SK-N-SH (cell line): Measurements from ENCODE around the gene ETV6. TPM values are rescaled to one million over a fixed set of nuclear protein-coding genes. Genes with fewer than 3 reads are reported as not detected.

Experiments used
- CTCF ChIA-PET: fragments of 300-600, 350-600 bp; formaldehyde crosslinking; extraction: SDS; loops from one replicate; lab custom pipeline; 2021; lab: Yijun Ruan, JAX
- POLR2A ChIA-PET: fragments of 350-600 bp; sonication (Branson Sonifier 250); formaldehyde crosslinking; extraction: SDS; loops from one replicate; lab custom pipeline; 2020; ENCODE audit warnings: antibody characterized with exemption, inconsistent platforms; lab: Yijun Ruan, JAX
- DNase-seq: peaks from one replicate; pipeline ENCODE4 v3.0.0; 2012
- H2AFZ ChIP-seq: fragments of 200-600 bp; sonication (generic); 2 replicates; pipeline ENCODE4 v1.8.1; 2016; ENCODE audit warnings: antibody characterized with exemption, mild to moderate bottlenecking, low read depth
- H3F3A ChIP-seq: fragments of 200-600 bp; sonication (generic); replicated peaks from 2 replicates; pipeline ENCODE3; 2016; ENCODE audit warnings: antibody characterized with exemption, mild to moderate bottlenecking; ENCODE audit not compliant: insufficient read depth
- H3K27ac ChIP-seq, 2 experiments: fragments of 200-500 bp in 1 of 2; fragments of 200-600 bp in 1 of 2; sonication (Bioruptor generic) in 1 of 2; sonication (generic), shearing (Covaris generic) in 1 of 2; 2 replicates each; pipeline versions ENCODE4 v1.5.1 to v1.6.1; 2014 to 2016; ENCODE audit warnings: low read depth in 2 of 2, inconsistent platforms in 1 of 2, low read length in 1 of 2, mild to moderate bottlenecking in 1 of 2, mixed read lengths in 1 of 2
- H3K27me3 ChIP-seq: fragments of 200-600 bp; sonication (generic), shearing (Covaris generic); 2 replicates; pipeline ENCODE4 v1.6.1; 2016; ENCODE audit warnings: mixed run types; ENCODE audit not compliant: insufficient read depth
- H3K36me3 ChIP-seq, 2 experiments: fragments of 200-500 bp in 1 of 2; fragments of 200-600 bp in 1 of 2; sonication (Bioruptor generic) in 1 of 2; sonication (generic) in 1 of 2; replicated peaks in 1 of 2; 2 replicates each; pipeline versions ENCODE3 to v1.5.1; 2014 to 2016; ENCODE audit warnings: low read length in 1 of 2, mild to moderate bottlenecking in 1 of 2; ENCODE audit not compliant: insufficient read depth in 2 of 2, control insufficient read depth in 1 of 2
- H3K4me1 ChIP-seq, 2 experiments: fragments of 200-500 bp in 1 of 2; fragments of 200-600 bp in 1 of 2; sonication (Bioruptor generic) in 1 of 2; sonication (generic), shearing (Covaris generic) in 1 of 2; 2 replicates each; pipeline versions ENCODE4 v1.5.1 to v1.6.1; 2014 to 2016; ENCODE audit warnings: low read depth in 1 of 2, low read length in 1 of 2, mixed run types in 1 of 2; ENCODE audit not compliant: insufficient read depth in 2 of 2, control insufficient read depth in 1 of 2
- H3K4me2 ChIP-seq: fragments of 200-600 bp; sonication (generic), shearing (Covaris generic); 2 replicates; pipeline ENCODE4 v1.6.1; 2017; ENCODE audit warnings: mixed run types
- H3K4me3 ChIP-seq, 2 experiments: fragments of 200-500 bp in 1 of 2; fragments of 200-600 bp in 1 of 2; sonication (Bioruptor generic) in 1 of 2; sonication (generic), shearing (Covaris generic) in 1 of 2; 2 replicates each; pipeline versions ENCODE4 v1.5.1 to v1.8.1; 2014 to 2016; ENCODE audit warnings: low read depth in 2 of 2, inconsistent platforms in 1 of 2, low read length in 1 of 2, mild to moderate bottlenecking in 1 of 2, mixed read lengths in 1 of 2, moderate library complexity in 1 of 2
- H3K79me2 ChIP-seq: fragments of 200-600 bp; sonication (generic); 2 replicates; pipeline ENCODE4 v1.8.1; 2017; ENCODE audit warnings: mild to moderate bottlenecking; ENCODE audit not compliant: insufficient read depth
- H3K9ac ChIP-seq: fragments of 200-600 bp; sonication (generic); 2 replicates; pipeline ENCODE4 v1.6.1; 2017; ENCODE audit warnings: mixed run types
- H3K9me2 ChIP-seq: fragments of 200-600 bp; sonication (generic); 2 replicates; pipeline ENCODE4 v1.6.1; 2017; ENCODE audit warnings: mixed run types
- H3K9me3 ChIP-seq: fragments of 200-600 bp; sonication (generic); 2 replicates; pipeline ENCODE4 v1.6.1; 2017; ENCODE audit warnings: mixed run types, mild to moderate bottlenecking, moderate library complexity
- H4K20me1 ChIP-seq: fragments of 200-600 bp; sonication (generic); 2 replicates; pipeline ENCODE4 v1.6.1; 2017; ENCODE audit warnings: mild to moderate bottlenecking, mixed run types; ENCODE audit not compliant: insufficient read depth
- CTCF ChIP-seq: fragments of 200-600 bp; sonication (generic); IDR thresholded peaks from 2 replicates; pipeline ENCODE4 v1.6.1; 2017; ENCODE audit warnings: antibody characterized with exemption, mild to moderate bottlenecking, moderate library complexity
- ELF1 ChIP-seq: IDR thresholded peaks from 2 replicates; pipeline ENCODE4 v1.4.0; 2012
- EP300 ChIP-seq, 2 experiments: IDR thresholded peaks; 2 replicates each; pipeline versions ENCODE4 v1.4.0 to v1.6.1; 2012; ENCODE audit warnings: borderline replicate concordance in 1 of 2, low read depth in 1 of 2, low read length in 1 of 2
- EZH2phosphoT487 ChIP-seq: fragments of 200-600 bp; sonication (generic); IDR thresholded peaks from 2 replicates; pipeline ENCODE4 v1.6.1; 2017; ENCODE audit warnings: low read depth, mixed run types, mild to moderate bottlenecking, antibody characterized with exemption, moderate library complexity, borderline replicate concordance
- FOSL2 ChIP-seq: IDR thresholded peaks from 2 replicates; pipeline ENCODE4 v1.4.0; 2012; ENCODE audit warnings: low read depth, mild to moderate bottlenecking, moderate library complexity, borderline replicate concordance
- FOXM1 ChIP-seq: IDR thresholded peaks from 2 replicates; pipeline ENCODE4 v1.4.0; 2012; ENCODE audit warnings: low read depth, mild to moderate bottlenecking
- JUND ChIP-seq: IDR thresholded peaks from 2 replicates; pipeline ENCODE4 v1.4.0; 2012
- MEF2A ChIP-seq: IDR thresholded peaks from 2 replicates; pipeline ENCODE4 v1.4.0; 2012; ENCODE audit warnings: low read depth, borderline replicate concordance
- MXI1 ChIP-seq: IDR thresholded peaks from 2 replicates; pipeline ENCODE4 v1.6.1; 2012; ENCODE audit warnings: mild to moderate bottlenecking, low read depth, low read length, improper control_type of control experiment
- POLR2AphosphoS5 ChIP-seq: IDR thresholded peaks from 2 replicates; pipeline ENCODE4 v1.6.1; 2012; ENCODE audit warnings: low read depth, low read length
- RCOR1 ChIP-seq: fragments of 150-350 bp; IDR thresholded peaks from 2 replicates; pipeline ENCODE4 v1.6.1; 2017; ENCODE audit warnings: antibody characterized with exemption, low read length
- REST ChIP-seq: IDR thresholded peaks from 2 replicates; pipeline ENCODE4 v1.6.1; 2012; ENCODE audit warnings: mild to moderate bottlenecking, low read depth, low read length, moderate library complexity
- RXRA ChIP-seq: IDR thresholded peaks from 2 replicates; pipeline ENCODE4 v1.4.0; 2012; ENCODE audit warnings: low read depth, mild to moderate bottlenecking, borderline replicate concordance
- SIN3A ChIP-seq: IDR thresholded peaks from 2 replicates; pipeline ENCODE4 v1.6.1; 2012; ENCODE audit warnings: low read depth, mild to moderate bottlenecking, low read length, moderate library complexity, borderline replicate concordance
- SMC3 ChIP-seq: IDR thresholded peaks from 2 replicates; pipeline ENCODE4 v1.6.1; 2012; ENCODE audit warnings: low read depth, low read length, improper control_type of control experiment
- TCF12 ChIP-seq: IDR thresholded peaks from 2 replicates; pipeline ENCODE4 v1.4.0; 2012
- TEAD4 ChIP-seq: IDR thresholded peaks from 2 replicates; pipeline ENCODE4 v1.4.0; 2012; ENCODE audit warnings: mild to moderate bottlenecking, borderline replicate concordance; ENCODE audit not compliant: insufficient read depth
- WGBS: methylation state at CpG from one replicate; pipeline ENCODE4 v1.1.6; 2017; ENCODE audit warnings: low lambda C conversion rate; 5-methylcytosine and 5-hydroxymethylcytosine counted together
- polyA plus RNA-seq, 3 experiments: library from polyadenylated mRNA; depleted of rRNA; stranded (reverse); fragments of >200 nt; gene quantifications; 2 replicates each; pipeline ENCODE4 v1.2.3, GENCODE V29; 2012
- TF ChIP-seq, protein P1 (sequence below): fragments of 150-350 bp; IDR thresholded peaks from 2 replicates; pipeline ENCODE4 v1.6.1; 2017; ENCODE audit warnings: antibody characterized with exemption, low read length, low read depth, borderline replicate concordance

ETV6 gene
- polyA plus RNA-seq, 1 of the 3 experiments (the other 2 are of a cell fraction), result 4.0 TPM

GRCh38 chr12:11651785-11652184 is 2.3 kb downstream of the ETV6 start:
- H3K9me3 ChIP-seq, result no peaks in the 10 kb centered on the region
- H2AFZ ChIP-seq, result no peak overlapping the region
- no peak for TF ChIP-seq MEF2A
- TF ChIP-seq REST, result no peak
- TF ChIP-seq SIN3A, result no peak
- no peak for TF ChIP-seq JUND
- TF ChIP-seq FOSL2, result no peak
- TF ChIP-seq MXI1, result no peak
- no peak for TF ChIP-seq EP300 (IDR thresholded peaks at IDR 0.05; ENCODE audit: borderline replicate concordance in 1 of 2, low read depth in 1 of 2, low read length in 1 of 2)
- no peak for TF ChIP-seq FOXM1
- TF ChIP-seq TEAD4, result no peak
- no peak for TF ChIP-seq EZH2phosphoT487
- TF ChIP-seq, all 33 proteins: peak for 0
- peak overlapping the region; percentile 91 for H3K4me2 ChIP-seq
- peaks cover 17 to 23% of the 10 kb centered on the region in 2 experiments for H3K4me1 ChIP-seq
- POLR2A ChIA-PET, result no interaction called here
- H4K20me1 ChIP-seq, result peaks cover 19% of the 10 kb centered on the region
- peak overlapping the region; percentile 16 to 100; a peak in 3 of 4 replicates for H3K27ac ChIP-seq
- peak overlapping the region; percentile 83 to 90 for H3K4me3 ChIP-seq
- H3K79me2 ChIP-seq, result peaks cover 68% of the 10 kb centered on the region
- CTCF ChIA-PET, result no interaction called here
- WGBS, result 10% methylated on average over 6 of the region's 6 CpGs
- no peaks in the 10 kb centered on the region for H3K36me3 ChIP-seq
- DNase-seq, result no peak
- H3K9ac ChIP-seq, result peak overlapping the region; percentile 99
- H3K9me2 ChIP-seq, result no peaks in the 10 kb centered on the region
- H3K27me3 ChIP-seq, result no peaks in the 10 kb centered on the region
- H3F3A ChIP-seq, result peaks cover 8% of the 10 kb centered on the region

DNA sequence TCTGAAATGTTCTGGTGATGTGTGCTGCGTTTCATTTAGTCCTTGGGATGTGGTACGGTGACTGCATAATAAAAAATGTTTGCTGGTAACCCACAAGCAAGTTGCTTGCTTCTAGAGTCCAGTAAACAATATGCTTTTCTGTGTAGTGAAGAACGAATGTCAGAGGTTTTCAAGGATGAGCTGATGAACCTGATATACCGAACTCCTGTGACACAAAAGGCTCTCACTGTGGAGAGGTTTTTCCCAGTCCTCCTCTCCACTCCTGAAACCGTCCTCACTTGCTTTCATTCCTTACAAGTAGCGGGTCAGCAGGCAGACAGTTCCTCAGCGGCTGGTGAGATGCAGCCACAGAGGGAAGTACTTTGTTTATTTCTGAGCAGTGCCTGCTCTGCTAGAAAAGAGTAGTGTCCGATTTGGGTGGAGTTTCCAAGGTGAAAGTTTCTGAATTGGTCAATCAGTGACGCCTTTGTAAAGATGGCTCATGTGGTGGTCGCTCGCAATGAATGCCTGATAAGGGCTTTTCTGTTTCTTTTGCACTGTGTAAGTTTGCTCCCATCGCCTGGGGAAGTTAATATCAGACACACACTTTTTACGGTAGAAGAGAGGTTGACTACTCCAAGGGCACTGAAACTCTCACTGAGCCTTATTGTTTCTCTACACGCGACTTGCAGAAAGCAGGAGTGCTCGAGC is 3.0 kb downstream of the ETV6 start:
- peaks cover 75% of the 10 kb centered on the region for H3K79me2 ChIP-seq
- H3K4me3 ChIP-seq, result peak overlapping the region; percentile 83 to 90
- H3K4me1 ChIP-seq, result peaks cover 17 to 30% of the 10 kb centered on the region in 2 experiments
- H3K27me3 ChIP-seq, result no peaks in the 10 kb centered on the region
- peaks cover 6% of the 10 kb centered on the region for H3F3A ChIP-seq
- ChIA-PET CTCF (no interaction called here), POLR2A (no interaction called here)
- WGBS, result 69% methylated on average over 16 of the region's 16 CpGs
- DNase-seq, result no peak
- no peak overlapping the region for H2AFZ ChIP-seq
- TF ChIP-seq CTCF, result no peak
- TF ChIP-seq POLR2AphosphoS5, result no peak
- TF ChIP-seq RCOR1, result no peak
- no peak for TF ChIP-seq FOSL2
- TF ChIP-seq, protein P1, sequence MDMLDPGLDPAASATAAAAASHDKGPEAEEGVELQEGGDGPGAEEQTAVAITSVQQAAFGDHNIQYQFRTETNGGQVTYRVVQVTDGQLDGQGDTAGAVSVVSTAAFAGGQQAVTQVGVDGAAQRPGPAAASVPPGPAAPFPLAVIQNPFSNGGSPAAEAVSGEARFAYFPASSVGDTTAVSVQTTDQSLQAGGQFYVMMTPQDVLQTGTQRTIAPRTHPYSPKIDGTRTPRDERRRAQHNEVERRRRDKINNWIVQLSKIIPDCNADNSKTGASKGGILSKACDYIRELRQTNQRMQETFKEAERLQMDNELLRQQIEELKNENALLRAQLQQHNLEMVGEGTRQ, result no peak
- no peak for TF ChIP-seq MXI1
- TF ChIP-seq FOXM1, result no peak
- TF ChIP-seq RXRA, result no peak
- no peak for TF ChIP-seq JUND
- TF ChIP-seq TCF12, result no peak
- no peak for TF ChIP-seq SMC3
- TF ChIP-seq ELF1, result no peak
- no peak for TF ChIP-seq TEAD4
- no peaks in the 10 kb centered on the region for H3K9me2 ChIP-seq
- H3K9me3 ChIP-seq, result no peaks in the 10 kb centered on the region
- H3K27ac ChIP-seq, result peak overlapping the region; percentile 9 to 100; a peak in 3 of 4 replicates
- peak overlapping the region; percentile 99 for H3K9ac ChIP-seq
- peaks cover 19% of the 10 kb centered on the region for H4K20me1 ChIP-seq
- no peaks in the 10 kb centered on the region for H3K36me3 ChIP-seq
- H3K4me2 ChIP-seq, result peak overlapping the region; percentile 91
